8988T (cell line): Measurements from ENCODE around the gene CRYZ.
"Not testable (repeated sequence)": the region's sequence is repeated elsewhere in the genome, so short reads cannot be mapped to it uniquely, and the experiment has no call there.

Experiments used
- DNase-seq: peaks from one replicate; pipeline ENCODE4 v3.0.0; 2011

CRYZ gene

GRCh38 chr1:74732960-74733603, at the start of gene CRYZ, which contains the start of gene TYW3:
Gene CRYZ, minus strand, starts transcription at chr1:74733050. Its CDS starts 8,229 bp downstream, at chr1:74724821.
Gene TYW3, plus strand, starts transcription at chr1:74733152. Its CDS starts 93 bp downstream, at chr1:74733245.
- peak; percentile 11 for DNase-seq

- DNase-seq, result no peak
Observed at GRCh38 chr1:74780594-74780993, 47.7 kb upstream of the CRYZ start.

GRCh38 chr1:74779750-74780149, 46.9 kb upstream of the CRYZ start:
- no peak for DNase-seq

DNA sequence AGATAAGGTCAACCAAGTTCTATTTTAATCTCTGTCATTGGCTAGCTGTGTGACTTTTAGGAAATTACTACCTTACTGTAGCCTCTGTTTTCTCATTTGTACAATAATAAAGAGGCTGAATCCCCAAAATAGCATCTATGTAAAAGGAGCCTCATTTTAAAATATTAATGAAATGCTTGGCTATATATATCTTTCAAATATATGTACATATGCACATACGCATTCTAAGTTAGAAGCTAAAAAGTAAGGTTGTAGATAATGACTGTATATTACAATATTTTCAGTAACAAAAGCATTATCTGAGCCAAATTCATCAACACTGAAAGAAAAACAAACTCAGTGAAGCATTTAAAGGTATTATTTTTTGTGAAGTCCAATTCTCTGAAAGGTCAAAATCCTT, 44.7 kb upstream of the CRYZ start:
- no peak for DNase-seq

- no peak for DNase-seq
Observed at GRCh38 chr1:74775735-74776134, 42.9 kb upstream of the CRYZ start.

- no peak for DNase-seq
Observed at GRCh38 chr1:74773582-74773981, 40.7 kb upstream of the CRYZ start.

DNA sequence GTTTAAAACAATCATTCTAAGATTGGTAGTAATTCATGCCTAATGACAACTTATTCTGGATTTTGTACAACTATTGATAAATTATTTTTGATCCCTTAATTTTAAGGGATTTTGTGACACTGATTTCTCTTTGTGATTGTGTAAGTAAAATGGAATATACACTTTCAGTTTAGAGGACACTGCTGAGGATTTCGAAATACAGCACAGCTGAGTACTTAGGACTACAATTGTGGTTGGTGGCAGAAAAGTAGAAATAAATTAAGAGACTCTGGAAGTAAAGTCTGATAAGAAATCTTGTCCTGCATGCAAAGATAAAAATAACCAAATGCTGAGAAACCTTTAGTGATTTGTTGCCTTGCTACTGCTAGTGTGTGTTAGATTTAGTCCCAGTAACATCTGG, 40.1 kb upstream of the CRYZ start:
- DNase-seq, result no peak

- DNase-seq, result no peak
Observed at GRCh38 chr1:74771913-74772515, 39.2 kb upstream of the CRYZ start.

- DNase-seq, result no peak
Observed at GRCh38 chr1:74767490-74767889, 34.6 kb upstream of the CRYZ start.

GRCh38 chr1:74766579-74766978, 33.7 kb upstream of the CRYZ start:
- DNase-seq, result no peak

GRCh38 chr1:74763807-74764206, 31.0 kb upstream of the CRYZ start:
- no peak for DNase-seq

DNA sequence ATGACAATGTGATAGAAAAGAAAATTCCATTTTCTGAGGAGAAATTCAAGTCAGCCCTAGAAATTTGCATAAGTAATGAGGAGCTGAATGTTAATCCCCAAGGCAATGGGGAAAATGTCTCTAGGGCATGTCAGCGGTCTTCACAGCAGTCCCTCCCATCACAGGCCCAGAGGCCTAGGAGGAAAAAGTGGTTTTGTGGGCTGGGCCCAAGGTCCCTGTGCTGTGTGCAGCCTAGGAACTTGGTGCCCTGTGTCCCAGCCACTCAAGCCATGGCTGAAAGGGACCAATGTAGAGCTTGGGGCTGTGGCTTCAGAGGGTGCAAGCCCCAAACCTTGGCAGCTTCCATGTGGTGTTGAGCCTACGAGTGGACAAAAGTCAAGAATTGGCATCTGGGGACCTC, 23.8 kb upstream of the CRYZ start:
- not testable (repeated sequence) for DNase-seq

- DNase-seq, result no peak
Observed at GRCh38 chr1:74755475-74755874, 22.6 kb upstream of the CRYZ start.

- DNase-seq, result no peak
Observed at GRCh38 chr1:74753104-74753503, 20.3 kb upstream of the CRYZ start.

- DNase-seq, result no peak
Observed at GRCh38 chr1:74748960-74749359, 16.1 kb upstream of the CRYZ start.

DNA sequence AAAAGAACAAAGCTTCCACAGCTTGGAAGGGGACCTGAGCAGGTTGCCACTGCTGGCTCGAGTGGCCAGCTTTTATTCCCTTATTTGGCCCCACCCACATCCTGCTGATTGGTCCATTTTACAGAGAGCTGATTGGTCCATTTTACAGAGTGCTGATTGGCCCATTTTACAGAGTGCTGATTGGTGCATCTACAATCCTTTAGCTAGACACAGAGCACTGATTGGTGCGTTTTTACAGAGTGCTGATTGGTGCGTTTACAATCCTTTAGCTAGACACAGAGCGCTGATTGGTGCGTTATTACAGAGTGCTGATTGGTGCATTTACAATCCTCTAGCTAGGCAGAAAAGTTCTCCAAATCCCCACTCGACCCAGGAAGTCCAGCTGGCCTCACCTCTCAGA, 12.4 kb upstream of the CRYZ start:
- DNase-seq, result not testable (repeated sequence)

DNA sequence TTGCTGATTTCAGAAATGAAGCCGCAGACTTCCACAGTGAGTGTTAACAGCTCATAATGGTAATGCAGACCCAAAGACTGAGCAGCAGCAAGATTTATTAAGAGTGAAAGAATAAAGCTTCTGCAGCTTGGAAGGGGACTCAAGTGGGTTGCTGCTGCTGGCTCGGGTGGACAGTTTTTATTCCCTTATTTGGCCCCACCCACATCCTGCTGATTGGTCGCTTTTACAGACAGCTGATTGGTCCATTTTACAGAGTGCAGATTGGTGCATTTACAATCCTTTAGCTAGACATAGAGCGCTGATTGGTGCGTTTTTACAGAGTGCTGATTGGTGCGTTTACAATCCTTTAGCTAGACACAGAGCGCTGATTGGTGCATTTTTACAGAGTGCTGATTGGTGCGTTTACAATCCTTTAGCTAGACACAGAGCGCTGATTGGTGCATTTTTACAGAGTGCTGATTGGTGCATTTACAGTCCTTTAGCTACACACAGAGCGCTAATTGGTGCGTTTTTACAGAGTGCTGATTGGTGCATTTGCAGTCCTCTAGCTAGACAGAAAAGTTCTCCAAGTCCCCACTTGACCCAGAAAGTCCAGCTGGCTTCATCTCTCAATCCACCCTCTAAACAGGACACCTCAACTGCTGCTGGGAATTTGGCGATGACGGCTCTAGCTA, 7.6 kb upstream of the CRYZ start:
- not testable (repeated sequence) for DNase-seq

- DNase-seq, result no peak
Observed at GRCh38 chr1:74737333-74737732, 4.5 kb upstream of the CRYZ start.

DNA sequence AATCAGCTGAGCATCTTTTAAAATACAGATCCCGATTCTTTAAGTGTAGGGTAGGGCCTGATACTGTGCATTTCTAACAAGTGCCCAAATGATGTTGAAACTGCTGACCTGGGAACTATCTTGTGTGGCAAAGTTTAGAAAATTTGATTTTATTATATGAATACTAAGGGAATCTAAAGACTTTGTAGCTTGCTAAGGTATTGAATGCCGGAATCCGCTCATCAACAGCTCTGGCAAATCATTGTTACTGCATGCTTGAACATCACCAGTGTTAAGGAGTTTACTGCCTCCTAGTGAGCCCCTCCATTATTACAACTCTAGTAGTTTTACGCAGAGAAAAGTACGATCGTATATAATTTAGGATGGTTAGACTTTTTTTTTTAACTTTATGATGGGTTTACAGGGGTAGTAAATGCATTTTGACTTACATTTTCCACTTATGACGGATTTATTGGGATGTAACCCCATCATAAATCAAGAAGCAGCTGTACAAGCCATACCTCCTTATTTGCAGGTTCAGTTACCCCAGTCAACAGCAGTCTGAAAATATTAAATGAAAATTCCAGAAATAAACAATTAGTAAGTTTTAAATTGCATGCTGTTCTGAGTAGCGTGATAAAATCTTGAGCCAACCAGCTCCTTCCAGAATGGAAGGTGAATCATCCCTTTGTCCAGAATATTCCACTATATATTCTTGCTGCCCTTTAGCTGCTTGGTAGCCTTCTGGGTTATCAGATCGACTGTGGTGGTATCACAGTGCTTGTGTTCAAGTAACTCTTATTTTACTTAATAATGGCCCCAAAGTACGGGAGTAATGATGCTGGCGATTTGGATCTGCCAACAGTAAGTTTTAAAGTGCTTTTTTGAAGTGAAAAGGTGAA, 994 bp upstream of the CRYZ start:
- no peak for DNase-seq

- DNase-seq, result not testable (repeated sequence)
Observed at GRCh38 chr1:74732071-74732946, 541 bp downstream of the CRYZ start.

- no peak for DNase-seq
Observed at GRCh38 chr1:74731399-74732052, 1.3 kb downstream of the CRYZ start.
